Bronchus fibroblast of lung (primary cell): Measurements from ENCODE around the gene PPY. TPM values are rescaled to one million over a fixed set of nuclear protein-coding genes. Genes with fewer than 3 reads are reported as not detected.

Experiments
- total RNA-seq: library from RNA; depleted of rRNA; stranded (reverse); fragments of >200 nt; gene quantifications from 2 replicates; pipeline ENCODE4 v1.2.3, GENCODE V29; 2015

Gene PPY, protein sequence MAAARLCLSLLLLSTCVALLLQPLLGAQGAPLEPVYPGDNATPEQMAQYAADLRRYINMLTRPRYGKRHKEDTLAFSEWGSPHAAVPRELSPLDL
- total RNA-seq = not detected in 2 replicates

DNA sequence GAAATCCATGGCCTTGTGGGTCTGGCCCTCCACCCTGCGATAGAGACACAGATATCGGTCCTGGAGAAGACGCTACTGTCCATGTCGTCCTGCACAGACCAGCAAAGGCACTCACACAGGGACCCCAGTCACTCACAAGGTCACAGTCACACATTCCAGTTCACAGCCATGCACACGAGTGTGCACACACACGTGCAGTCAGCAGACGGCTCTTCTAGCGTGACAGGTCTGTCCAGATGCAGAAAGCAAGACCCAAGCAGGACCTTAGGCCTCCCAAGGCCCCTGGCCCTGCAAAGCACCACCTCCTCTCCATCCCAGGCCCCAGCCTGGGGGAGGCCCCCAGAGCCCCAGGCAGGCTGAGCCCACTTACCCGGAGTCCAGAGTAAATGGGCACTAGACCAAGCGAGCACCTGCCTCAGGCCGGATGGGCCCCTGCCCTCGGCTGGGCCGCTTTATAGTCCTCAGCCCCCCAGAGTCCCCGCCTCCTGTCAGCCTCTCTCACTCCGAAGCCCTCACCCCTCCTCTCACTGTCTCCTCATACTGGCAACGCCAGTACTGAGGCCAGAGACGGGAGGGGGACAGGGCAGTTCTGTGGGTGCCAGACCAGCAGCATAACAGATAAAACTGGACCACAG is at the start of gene PPY:
Gene PPY (minus strand): TSS at position 426 of the 635 bp plus-strand sequence. CDS start 822 bp downstream, outside the sequence.

DNA sequence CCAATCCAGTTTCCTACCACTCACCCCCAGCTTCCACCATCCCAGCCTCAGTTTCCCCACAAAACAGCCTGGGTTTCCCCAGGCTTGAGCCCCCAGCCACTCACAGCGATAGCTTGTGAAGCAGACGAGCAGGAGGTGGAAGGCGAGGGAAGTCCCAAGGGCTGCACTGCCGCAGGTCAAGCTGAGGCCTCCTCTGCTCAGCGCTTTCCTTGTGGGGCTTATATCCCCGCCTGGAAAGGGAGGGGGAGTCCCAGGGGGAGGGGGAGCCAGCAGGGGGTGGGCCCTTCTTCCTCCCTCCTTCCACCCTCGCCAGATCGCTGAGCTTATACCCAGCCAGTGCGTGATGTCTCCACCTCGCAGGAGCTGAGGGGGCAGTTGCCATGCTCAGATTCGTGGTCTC is 11.5 kb upstream of the PPY start, which contains the start of gene PYY:
Gene PYY (minus strand): TSS at position 195 of the 400 bp plus-strand sequence. CDS start 457 bp downstream, outside the sequence.

DNA sequence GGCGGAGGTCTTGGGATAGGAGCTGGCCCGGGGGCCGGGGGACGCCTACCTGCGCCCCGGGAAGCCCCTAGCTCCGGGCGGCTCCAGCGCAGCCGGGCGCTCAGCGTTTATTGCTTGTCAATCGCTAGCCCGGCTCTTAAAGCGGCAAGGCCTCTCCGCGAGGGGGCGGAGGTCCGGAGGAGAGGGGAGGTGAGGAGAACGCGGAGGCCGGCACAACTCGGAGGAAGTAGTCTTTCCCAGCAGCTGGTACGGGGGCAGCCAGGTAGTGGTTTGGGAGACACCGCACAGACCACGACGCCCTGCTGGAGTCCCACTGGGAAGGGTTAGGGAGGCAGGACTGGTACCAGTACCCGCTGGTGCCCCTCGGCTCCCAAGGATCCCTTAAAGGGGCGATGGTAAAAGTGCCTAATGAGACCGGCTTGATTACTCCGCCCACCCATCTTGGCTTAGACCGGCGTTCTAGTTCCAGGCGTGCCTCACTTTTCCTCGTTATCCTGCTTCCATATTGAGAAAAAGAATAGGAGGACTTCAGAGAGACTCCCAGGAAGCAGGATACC is 34.8 kb downstream of the PPY start, which contains the start of gene MPP2:
Gene MPP2 (minus strand): TSS at position 112 of the 557 bp plus-strand sequence. CDS start 3,076 bp downstream, outside the sequence.

Other genes with a start within 250 kb of the PPY start
- not detected in 2 replicates for gene SOST, start 183.7 kb downstream of the PPY start, total RNA-seq
- gene DUSP3, start 163.5 kb downstream of the PPY start, total RNA-seq = 16.6 and 18.0 TPM in 2 replicates
- gene CFAP97D1, start 162.0 kb downstream of the PPY start, total RNA-seq = not detected in 2 replicates
- gene MPP3, start 109.3 kb downstream of the PPY start, total RNA-seq = 4.2 and 4.7 TPM in 2 replicates
- not detected in 2 replicates for gene CD300LG, start 95.3 kb downstream of the PPY start, total RNA-seq
- 1.6 and 2.9 TPM in 2 replicates for gene MPP2, start 34.9 kb downstream of the PPY start, total RNA-seq
- gene PYY, start 11.5 kb upstream of the PPY start, total RNA-seq = 0.45 and 0.50 TPM in 2 replicates
- 14.7 and 16.6 TPM in 2 replicates for gene NAGS, start 62.1 kb upstream of the PPY start, total RNA-seq
- 65.7 and 66.2 TPM in 2 replicates for gene TMEM101, start 72.5 kb upstream of the PPY start, total RNA-seq
- gene LSM12, start 124.2 kb upstream of the PPY start, total RNA-seq = 43.7 and 45.0 TPM in 2 replicates
- gene G6PC3, start 128.3 kb upstream of the PPY start, total RNA-seq = 70.8 and 73.0 TPM in 2 replicates
- gene HDAC5, start 181.2 kb upstream of the PPY start, total RNA-seq = 40.1 and 50.8 TPM in 2 replicates
- gene HROB, start 199.5 kb upstream of the PPY start, total RNA-seq = 8.3 and 8.4 TPM in 2 replicates
- gene ASB16, start 228.2 kb upstream of the PPY start, total RNA-seq = under 0.01 TPM in 1 of 2 replicates, not detected in the other
- gene TMUB2, start 244.5 kb upstream of the PPY start, total RNA-seq = 24.0 and 27.5 TPM in 2 replicates